Upper lobe of left lung (tissue), 4 donors: Measurements from ENCODE around the gene TPGS1.

Source experiments
- CTCF ChIP-seq, 6 experiments: fragments of 450-650 bp in 4 of 6; fragments of 200-600 bp in 2 of 6; sonication (generic) in 2 of 6; IDR thresholded peaks; one replicate each; pipeline ENCODE4 v1.5.1; 2016 to 2019; ENCODE audit warnings: antibody characterized with exemption in 6 of 6
- POLR2A ChIP-seq, 4 donors: fragments of 450-650 bp; IDR thresholded peaks; one replicate each; pipeline ENCODE4 v1.5.1; 2016 to 2017; ENCODE audit warnings: antibody characterized with exemption in 4 of 4, mild to moderate bottlenecking in 2 of 4
- POLR2AphosphoS5 ChIP-seq, 2 donors: sonication (generic); formaldehyde crosslinking; IDR thresholded peaks; one replicate each; pipeline ENCODE4 v1.5.1; 2017; ENCODE audit warnings: antibody characterized with exemption in 2 of 2

- TF ChIP-seq POLR2AphosphoS5 (IDR thresholded peaks at IDR 0.05) (no peak), POLR2A (IDR thresholded peaks at IDR 0.05) (no peak), CTCF (IDR thresholded peaks at IDR 0.05) (no peak)
Measured at GRCh38 chr19:535017-535835, 27.9 kb downstream of the TPGS1 start.
